PFSK-1 (cell line): ENCODE data around the gene PLEKHS1.

Source experiments
- FOXP2 ChIP-seq: optimal IDR thresholded peaks from 2 replicates; pipeline ENCODE3; 2011; ENCODE audit warnings: borderline replicate concordance, control low read depth, inconsistent platforms; ENCODE audit not compliant: insufficient read depth; ENCODE audit errors: extremely low read length, extremely low read depth
- POLR2AphosphoS5 ChIP-seq: IDR thresholded peaks from 2 replicates; pipeline ENCODE4 v1.6.1; 2012; ENCODE audit warnings: low read depth, mild to moderate bottlenecking, control low read depth, low read length, moderate library complexity
- SIN3A ChIP-seq: IDR thresholded peaks from 2 replicates; pipeline ENCODE4 v1.6.1; 2012; ENCODE audit warnings: mild to moderate bottlenecking, low read length, moderate library complexity, borderline replicate concordance; ENCODE audit not compliant: insufficient read depth
- TAF1 ChIP-seq: IDR thresholded peaks from 2 replicates; pipeline ENCODE4 v1.6.1; 2012; ENCODE audit warnings: low read length, control low read depth, borderline replicate concordance; ENCODE audit not compliant: insufficient read depth

DNA sequence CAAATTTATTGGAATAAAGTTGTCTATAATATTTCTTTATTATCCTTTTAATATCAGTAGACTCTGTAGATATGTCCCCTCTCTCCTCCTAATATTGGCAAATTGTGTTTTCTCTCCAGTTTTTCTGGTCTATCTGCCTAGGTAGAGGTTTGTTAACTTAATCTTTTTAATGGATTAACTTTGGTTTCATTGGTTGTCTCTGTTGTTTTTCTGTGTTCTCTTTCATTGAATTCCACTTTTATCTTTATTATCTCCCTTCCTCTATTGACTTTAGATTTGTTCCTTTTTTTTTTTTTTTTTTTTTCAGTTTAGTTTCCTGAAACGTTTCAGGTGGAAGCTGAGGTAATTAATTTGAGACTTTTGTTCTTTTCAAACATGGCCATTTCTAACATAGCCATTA is 10.6 kb downstream of the PLEKHS1 start:
- TF ChIP-seq FOXP2, result no peak
- no peak for TF ChIP-seq TAF1
- TF ChIP-seq POLR2AphosphoS5, result no peak
- TF ChIP-seq SIN3A, result no peak
